SK-N-MC (cell line): ENCODE results near the gene SRGAP3.

Experiments
- DNase-seq: peaks from one replicate; pipeline ENCODE4 v3.0.0-alpha.2; 2011; ENCODE audit warnings: low read depth, low spot score
- H3K27ac ChIP-seq: fragments of 200-600 bp; sonication (generic); 2 replicates; pipeline ENCODE4 v1.5.1; 2016; ENCODE audit warnings: mixed run types
- H3K36me3 ChIP-seq: fragments of 200-600 bp; sonication (generic); 2 replicates; pipeline ENCODE4 v1.6.1; 2017; ENCODE audit warnings: antibody characterized with exemption, low read length, mixed read lengths; ENCODE audit not compliant: insufficient read depth
- H3K4me3 ChIP-seq: fragments of 200-600 bp; sonication (generic); 2 replicates; pipeline ENCODE4 v1.5.1; 2016
- H3K9ac ChIP-seq: fragments of 200-600 bp; sonication (generic); 2 replicates; pipeline ENCODE4 v1.8.0; 2017; ENCODE audit warnings: mixed run types, mixed read lengths; ENCODE audit not compliant: insufficient read length
- H3K9me3 ChIP-seq: fragments of 200-600 bp; sonication (generic); 2 replicates; pipeline ENCODE4 v1.6.1; 2017; ENCODE audit warnings: low read depth, mild to moderate bottlenecking, antibody characterized with exemption, low read length, moderate library complexity, mixed read lengths
- EZH2 ChIP-seq: fragments of 200-600 bp; sonication (generic); IDR thresholded peaks from one replicate; pipeline ENCODE4 v1.6.1; 2017; ENCODE audit warnings: antibody characterized with exemption
- FOXP2 ChIP-seq: optimal IDR thresholded peaks from 2 replicates; pipeline ENCODE3; 2011; ENCODE audit warnings: mild to moderate bottlenecking, moderate library complexity; ENCODE audit not compliant: insufficient read depth; ENCODE audit errors: extremely low read length, control extremely low read depth
- POLR2AphosphoS5 ChIP-seq: IDR thresholded peaks from 2 replicates; pipeline ENCODE4 v1.6.1; 2012; ENCODE audit warnings: mild to moderate bottlenecking, low read depth, low read length, borderline replicate concordance

SRGAP3 gene

DNA sequence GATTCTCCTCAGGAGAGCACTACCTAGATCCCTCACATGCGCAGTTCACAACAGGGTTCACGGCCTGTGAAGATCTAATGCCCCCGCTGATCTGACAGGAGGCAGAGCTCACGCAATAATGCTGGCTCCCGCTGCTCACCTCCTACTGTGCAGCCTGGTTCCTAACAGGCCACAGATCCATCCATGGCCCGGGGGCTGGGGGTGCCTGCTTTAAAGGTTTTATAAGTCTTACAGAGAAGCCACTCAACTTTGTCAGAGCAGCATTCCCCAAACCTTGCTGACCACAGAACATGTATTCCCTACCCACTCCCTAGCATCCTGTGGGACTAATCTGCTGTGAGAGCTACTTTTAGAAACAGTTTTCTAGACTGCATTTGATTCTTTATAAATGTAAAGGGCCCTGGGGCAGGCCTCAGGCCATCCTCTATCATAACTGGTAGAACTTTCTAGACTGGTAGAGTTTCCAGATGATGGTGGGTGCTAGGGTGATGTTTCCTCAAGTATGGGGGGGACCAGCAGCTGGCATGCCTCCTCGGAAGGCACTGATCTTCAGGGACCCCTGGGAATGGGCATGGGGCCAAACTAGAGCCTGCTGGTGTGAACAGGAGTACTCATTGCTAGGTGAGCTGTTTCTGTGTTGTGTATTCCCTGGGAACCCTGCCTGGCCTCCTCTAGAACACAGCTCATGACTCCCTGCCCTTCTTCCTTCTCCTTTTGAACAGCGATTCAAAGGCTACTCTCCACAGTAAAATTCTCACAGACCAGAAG, 260.5 kb downstream of the SRGAP3 start:
- no peaks in the 10 kb centered on the region for H3K9me3 ChIP-seq
- no peak for TF ChIP-seq FOXP2
- TF ChIP-seq EZH2, result no peak
- TF ChIP-seq POLR2AphosphoS5, result no peak
- no peak overlapping the region for H3K27ac ChIP-seq
- peak; percentile 14 for DNase-seq
- no peaks in the 10 kb centered on the region for H3K36me3 ChIP-seq
- H3K4me3 ChIP-seq, result no peak overlapping the region
- H3K9ac ChIP-seq, result no peak overlapping the region

DNA sequence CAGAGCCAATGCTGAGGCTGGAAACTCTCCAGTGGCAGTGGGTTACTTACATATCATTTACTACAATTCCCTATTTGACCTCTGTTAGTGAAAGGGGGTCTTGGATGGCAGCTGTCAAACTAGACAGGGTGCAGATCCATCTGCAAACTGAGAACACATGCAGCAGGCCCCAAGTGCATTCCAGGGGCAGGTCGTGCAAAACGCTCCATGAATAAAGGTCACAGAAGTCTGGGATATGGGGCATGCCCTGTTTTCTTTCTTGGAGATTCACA, 261.1 kb downstream of the SRGAP3 start:
- TF ChIP-seq POLR2AphosphoS5 (no peak), FOXP2 (no peak), EZH2 (no peak)
- no peak overlapping the region for H3K4me3 ChIP-seq
- no peak overlapping the region for H3K9ac ChIP-seq

GRCh38 chr3:8987645-8988383, 261.6 kb downstream of the SRGAP3 start:
- Histone ChIP-seq H3K9me3 (no peaks in the 10 kb centered on the region), H3K36me3 (no peaks in the 10 kb centered on the region), H3K9ac (no peak overlapping the region), H3K27ac (no peak overlapping the region), H3K4me3 (no peak overlapping the region)
- TF ChIP-seq FOXP2, result no peak
- no peak for TF ChIP-seq EZH2
- no peak for TF ChIP-seq POLR2AphosphoS5
- peak; percentile 16 for DNase-seq

More for the DNA sequence above, 261.1 kb downstream of the SRGAP3 start:
- Histone ChIP-seq H3K27ac (no peak overlapping the region), H3K36me3 (no peaks in the 10 kb centered on the region), H3K9me3 (no peaks in the 10 kb centered on the region)
- DNase-seq, result no peak

GRCh38 chr3:8987226-8987625, 262.2 kb downstream of the SRGAP3 start:
- DNase-seq, result no peak
- Histone ChIP-seq H3K9me3 (no peaks in the 10 kb centered on the region), H3K9ac (no peak overlapping the region), H3K4me3 (no peak overlapping the region), H3K27ac (no peak overlapping the region), H3K36me3 (no peaks in the 10 kb centered on the region)
- TF ChIP-seq POLR2AphosphoS5 (no peak), FOXP2 (no peak), EZH2 (no peak)

DNA sequence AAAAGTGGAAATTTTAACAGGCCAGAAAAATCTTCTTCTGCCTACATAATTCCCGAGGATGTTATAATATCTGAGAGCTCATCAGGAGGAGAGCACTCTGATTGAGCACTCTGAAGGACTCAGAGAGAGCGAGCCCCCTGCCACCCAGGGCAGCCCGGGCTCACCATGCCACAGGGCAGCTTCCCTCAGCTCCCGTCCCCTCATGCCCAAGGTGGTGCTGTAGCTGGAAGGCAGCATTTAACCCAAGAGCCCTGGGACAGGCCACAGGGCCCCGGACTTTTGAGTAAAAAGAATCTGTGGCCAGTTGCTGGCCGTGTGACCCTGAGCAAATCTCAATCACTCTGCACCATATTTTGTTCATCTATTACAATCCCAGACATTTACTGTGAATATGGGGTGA, 262.7 kb downstream of the SRGAP3 start:
- TF ChIP-seq POLR2AphosphoS5, result no peak
- TF ChIP-seq FOXP2, result no peak
- TF ChIP-seq EZH2, result no peak
- Histone ChIP-seq H3K9me3 (no peaks in the 10 kb centered on the region), H3K9ac (no peak overlapping the region), H3K36me3 (no peaks in the 10 kb centered on the region), H3K4me3 (no peak overlapping the region), H3K27ac (no peak overlapping the region)
- DNase-seq, result no peak

GRCh38 chr3:8985876-8986275, 263.6 kb downstream of the SRGAP3 start:
- no peak overlapping the region for H3K4me3 ChIP-seq
- no peak overlapping the region for H3K27ac ChIP-seq
- H3K9ac ChIP-seq, result no peak overlapping the region
- no peak for DNase-seq
- TF ChIP-seq POLR2AphosphoS5 (no peak), FOXP2 (no peak), EZH2 (no peak)
- H3K9me3 ChIP-seq, result no peaks in the 10 kb centered on the region
- H3K36me3 ChIP-seq, result no peaks in the 10 kb centered on the region

DNA sequence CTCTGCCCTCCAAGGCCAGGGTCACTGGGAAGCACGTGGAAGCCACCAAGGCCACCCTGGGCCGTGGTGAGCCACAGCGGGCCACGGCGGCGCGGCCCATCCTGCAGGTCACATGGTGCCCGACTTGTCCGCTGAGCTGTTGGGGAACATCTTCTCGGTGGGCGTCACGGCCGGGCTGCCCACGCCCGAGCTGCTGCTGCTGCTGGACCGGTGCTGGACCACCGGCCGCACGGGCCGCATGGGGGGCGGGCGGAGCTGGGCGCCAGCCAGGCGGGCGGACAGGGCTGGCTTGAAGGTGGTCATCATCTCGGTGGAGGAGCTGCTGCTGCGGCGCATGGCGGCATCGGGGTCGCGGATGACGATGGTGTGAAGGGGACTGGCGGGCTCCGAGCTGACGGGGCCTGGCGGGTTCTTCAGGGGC, 264.0 kb downstream of the SRGAP3 start:
- Histone ChIP-seq H3K4me3 (no peak overlapping the region), H3K27ac (no peak overlapping the region), H3K9me3 (no peaks in the 10 kb centered on the region), H3K36me3 (no peaks in the 10 kb centered on the region), H3K9ac (no peak overlapping the region)
- DNase-seq, result no peak
- TF ChIP-seq FOXP2 (no peak), POLR2AphosphoS5 (no peak), EZH2 (no peak)

GRCh38 chr3:8984526-8984925, 264.9 kb downstream of the SRGAP3 start:
- Histone ChIP-seq H3K36me3 (no peaks in the 10 kb centered on the region), H3K4me3 (no peak overlapping the region), H3K9ac (no peak overlapping the region), H3K9me3 (no peaks in the 10 kb centered on the region), H3K27ac (no peak overlapping the region)
- no peak for TF ChIP-seq POLR2AphosphoS5
- TF ChIP-seq FOXP2, result no peak
- no peak for TF ChIP-seq EZH2
- DNase-seq, result no peak
